A549 (cell line): ENCODE measurements around the gene LIMK2. TPM values are rescaled to one million over a fixed set of nuclear protein-coding genes. Genes with fewer than 3 reads are reported as not detected.

Source experiments
- ATAC-seq, 2 experiments: fragments of 200-7000 bp in 1 of 2; fragments of >200 bp in 1 of 2; cut with Nextera tagmentation in 1 of 2; cut with Tn5 transposase in 1 of 2; 3 replicates each; pipeline versions ENCODE4 v1.8.0 to v1.9.1; 2018 to 2020; ENCODE audit warnings: mild to moderate bottlenecking in 1 of 2, moderate library complexity in 1 of 2
- CTCF ChIA-PET: fragments of 300-600 bp; sonication (Branson Sonifier 250); formaldehyde crosslinking; extraction: SDS; loops from one replicate; lab custom pipeline; 2021; ENCODE audit warnings: antibody characterized with exemption, inconsistent platforms; lab: Yijun Ruan, JAX
- POLR2A ChIA-PET: fragments of 350-600 bp; formaldehyde crosslinking; extraction: SDS; loops from one replicate; lab custom pipeline; 2021; ENCODE audit warnings: antibody characterized with exemption, inconsistent platforms; lab: Yijun Ruan, JAX
- DNase-seq, 2 experiments: peaks; one replicate each; pipeline versions ENCODE4 v3.0.0 to v3.0.0-alpha.2; 2011 to 2016; ENCODE audit warnings: low read depth in 1 of 2, low spot score in 1 of 2
- FAIRE-seq: peaks from 2 replicates; lab custom pipeline; 2011; peaks lifted over from hg19 to GRCh38; lab: Jason Lieb, UNC
- H3K27ac ChIP-seq, 2 experiments: fragments of >200 bp; sonication (Bioruptor Twin); formaldehyde crosslinking; 3 replicates each; pipeline ENCODE4 v1.5.1; 2016 to 2017
- H3K4me1 ChIP-seq: fragments of >200 bp; sonication (Bioruptor Twin); formaldehyde crosslinking; 3 replicates; pipeline ENCODE4 v1.6.1; 2016
- H3K4me2 ChIP-seq: fragments of >200 bp; sonication (Bioruptor Twin); formaldehyde crosslinking; 3 replicates; pipeline ENCODE4 v1.6.1; 2016
- H3K4me3 ChIP-seq: fragments of >200 bp; sonication (Bioruptor Twin); formaldehyde crosslinking; 3 replicates; pipeline ENCODE4 v1.5.1; 2016
- H3K9me3 ChIP-seq: fragments of >200 bp; sonication (Bioruptor Twin); formaldehyde crosslinking; 3 replicates; pipeline ENCODE4 v1.6.1; 2016
- BHLHE40 ChIP-seq: IDR thresholded peaks from 2 replicates; pipeline ENCODE4 v1.6.1; 2012; ENCODE audit warnings: low read depth, low read length, inconsistent platforms
- CBX2 ChIP-seq: fragments of 200-600 bp; sonication (generic); IDR thresholded peaks from 2 replicates; pipeline ENCODE4 v1.6.1; 2016; ENCODE audit warnings: low read depth, mild to moderate bottlenecking, borderline replicate concordance
- CHD4 ChIP-seq: fragments of 200-600 bp; sonication (generic); IDR thresholded peaks from 2 replicates; pipeline ENCODE4 v1.6.1; 2016; ENCODE audit warnings: antibody characterized with exemption, mild to moderate bottlenecking, borderline replicate concordance
- EP300 ChIP-seq, 2 experiments: fragments of >200 bp; sonication (Bioruptor Twin); formaldehyde crosslinking; IDR thresholded peaks; 2 replicates in 1 of 2; 3 replicates in 1 of 2; pipeline ENCODE4 v1.6.1; 2016 to 2017
- FOSL2 ChIP-seq, 2 experiments: fragments of 450-650 bp in 1 of 2; fragments of >200 bp in 1 of 2; sonication (Bioruptor Twin) in 1 of 2; formaldehyde crosslinking; IDR thresholded peaks; 2 replicates each; pipeline versions ENCODE4 v1.5.0 to v1.6.1; 2016 to 2020; ENCODE audit warnings: mild to moderate bottlenecking in 1 of 2, moderate library complexity in 1 of 2
- FOXS1 ChIP-seq: fragments of 250-450 bp; sonication (Bioruptor Pico); IDR thresholded peaks from 2 replicates; pipeline ENCODE4 v1.5.0; 2020; ENCODE audit warnings: mild to moderate bottlenecking, moderate library complexity
- HEYL ChIP-seq: fragments of 250-450 bp; sonication (Bioruptor Pico); IDR thresholded peaks from 2 replicates; pipeline ENCODE4 v1.8.0; 2021; ENCODE audit warnings: mild to moderate bottlenecking, moderate library complexity
- HOXB13 ChIP-seq: fragments of 250-450 bp; sonication (Bioruptor Pico); IDR thresholded peaks from 2 replicates; pipeline ENCODE4 v1.5.0; 2020; ENCODE audit warnings: low read depth, mild to moderate bottlenecking, moderate library complexity
- HOXB5 ChIP-seq: fragments of 250-450 bp; sonication (Bioruptor Pico); IDR thresholded peaks from 2 replicates; pipeline ENCODE4 v1.5.0; 2020; ENCODE audit warnings: mild to moderate bottlenecking, moderate library complexity
- JUNB ChIP-seq: fragments of >200 bp; sonication (Bioruptor Twin); formaldehyde crosslinking; IDR thresholded peaks from 2 replicates; pipeline ENCODE4 v1.6.1; 2016
- KDM1A ChIP-seq: fragments of 200-600 bp; sonication (generic); IDR thresholded peaks from 2 replicates; pipeline ENCODE4 v1.6.1; 2016; ENCODE audit warnings: low read depth, mild to moderate bottlenecking
- MAFK ChIP-seq: fragments of 450-650 bp; IDR thresholded peaks from 2 replicates; pipeline ENCODE4 v1.6.1; 2014; ENCODE audit not compliant: partially characterized antibody
- NPAS2 ChIP-seq: fragments of 250-450 bp; sonication (Bioruptor Pico); IDR thresholded peaks from 2 replicates; pipeline ENCODE4 v1.8.0; 2022; ENCODE audit warnings: mild to moderate bottlenecking, moderate library complexity, borderline replicate concordance
- POLR2A ChIP-seq: IDR thresholded peaks from 2 replicates; pipeline ENCODE4 v1.6.1; 2012; ENCODE audit warnings: mild to moderate bottlenecking, low read length
- RAD21 ChIP-seq, 2 experiments: fragments of >200 bp in 1 of 2; sonication (Bioruptor Twin) in 1 of 2; formaldehyde crosslinking in 1 of 2; IDR thresholded peaks in 1 of 2; conservative IDR thresholded peaks in 1 of 2; 2 replicates in 1 of 2; 3 replicates in 1 of 2; pipeline ENCODE4 v1.6.1; 2012 to 2018; ENCODE audit warnings: inconsistent platforms in 1 of 2
- RFX5 ChIP-seq: fragments of 450-650 bp; IDR thresholded peaks from 2 replicates; pipeline ENCODE4 v1.7.1; 2014; ENCODE audit warnings: antibody characterized with exemption, mild to moderate bottlenecking, moderate library complexity
- RNF2 ChIP-seq: fragments of 200-600 bp; sonication (generic); IDR thresholded peaks from 2 replicates; pipeline ENCODE4 v1.6.1; 2016; ENCODE audit warnings: low read depth, mild to moderate bottlenecking, antibody characterized with exemption, moderate library complexity, borderline replicate concordance
- SMC3 ChIP-seq: fragments of >200 bp; sonication (Bioruptor Twin); formaldehyde crosslinking; IDR thresholded peaks from 3 replicates; pipeline ENCODE4 v1.6.1; 2018; ENCODE audit warnings: inconsistent platforms
- SREBF2 ChIP-seq: fragments of 450-650 bp; IDR thresholded peaks from 2 replicates; pipeline ENCODE4 v1.6.1; 2014; ENCODE audit warnings: mild to moderate bottlenecking, moderate library complexity
- ZC3H11A ChIP-seq: fragments of 450-650 bp; IDR thresholded peaks from 2 replicates; pipeline ENCODE4 v1.6.1; 2014; ENCODE audit warnings: antibody characterized with exemption, mild to moderate bottlenecking
- ZFP36 ChIP-seq: fragments of 450-650 bp; IDR thresholded peaks from 2 replicates; pipeline ENCODE4 v1.6.1; 2014; ENCODE audit warnings: borderline replicate concordance; ENCODE audit not compliant: partially characterized antibody
- WGBS: methylation state at CpG from one replicate; pipeline ENCODE4 v1.1.6; 2017; ENCODE audit errors: missing lambda C conversion rate; 5-methylcytosine and 5-hydroxymethylcytosine counted together
- polyA plus RNA-seq, 4 experiments: library from polyadenylated mRNA; depleted of rRNA in 3 of 4; stranded (reverse); fragments of >200 nt; fragmentation: RNase III in 1 of 4; extraction: RNeasy Plus Mini Kit Qiagen cat#74134 plus additional on column Dnase treatment in 1 of 4; gene quantifications; 2 replicates in 3 of 4; 3 replicates in 1 of 4; pipeline ENCODE4 v1.2.3, GENCODE V29; 2011 to 2017
- TF ChIP-seq, protein P1 (sequence below): IDR thresholded peaks from 2 replicates; pipeline ENCODE4 v1.6.1; 2012; ENCODE audit warnings: low read depth, borderline replicate concordance

The LIMK2 gene
- polyA plus RNA-seq, 2 of the 4 experiments (the other 2 are of a cell fraction) = 3.1 to 6.9 TPM

DNA sequence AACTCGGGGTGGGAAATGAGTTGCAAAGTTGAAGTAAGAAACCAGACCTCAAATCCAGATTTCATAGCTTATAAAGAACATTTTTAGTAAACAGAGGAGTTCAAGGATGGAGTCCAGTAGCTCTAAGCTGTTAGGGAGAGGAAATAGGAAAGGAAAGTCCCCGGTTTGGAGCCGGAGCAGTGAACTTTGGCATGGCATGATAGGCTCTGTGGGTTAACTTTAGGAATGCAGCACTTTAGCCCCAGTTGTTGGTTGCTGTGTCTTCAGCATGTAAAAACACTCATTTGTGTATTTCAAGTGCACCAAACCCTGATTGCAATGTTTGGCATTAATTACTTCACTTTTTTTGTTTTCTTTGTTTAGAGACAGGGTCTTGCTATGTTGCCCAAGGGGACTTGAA is 88.8 kb downstream of the LIMK2 start (continued):
- TF ChIP-seq BHLHE40 (no peak), RNF2 (no peak)

- no peak for ATAC-seq
Observed at GRCh38 chr22:31302006-31302405, 89.9 kb downstream of the LIMK2 start.

GRCh38 chr22:31302537-31302936 is 90.4 kb downstream of the LIMK2 start:
- POLR2A ChIA-PET = no interaction called here
- ATAC-seq = no peak

More at GRCh38 chr22:31302006-31302405, 89.9 kb downstream of the LIMK2 start:
- DNase-seq (no peak), FAIRE-seq (no peak)
- Histone ChIP-seq H3K4me3 (no peak overlapping the region), H3K9me3 (no peaks in the 10 kb centered on the region), H3K27ac (no peak overlapping the region), H3K4me2 (no peak overlapping the region), H3K4me1 (no peaks in the 10 kb centered on the region)
- TF ChIP-seq ZFP36 (no peak), MAFK (no peak), ZC3H11A (no peak), HEYL (no peak)
- ChIA-PET CTCF (interaction anchor here (1.2 kb wide), 1 partner anchor 43 kb away, joined by 3 read pairs; no protein-coding TSS in a partner anchor), POLR2A (no interaction called here)

DNA sequence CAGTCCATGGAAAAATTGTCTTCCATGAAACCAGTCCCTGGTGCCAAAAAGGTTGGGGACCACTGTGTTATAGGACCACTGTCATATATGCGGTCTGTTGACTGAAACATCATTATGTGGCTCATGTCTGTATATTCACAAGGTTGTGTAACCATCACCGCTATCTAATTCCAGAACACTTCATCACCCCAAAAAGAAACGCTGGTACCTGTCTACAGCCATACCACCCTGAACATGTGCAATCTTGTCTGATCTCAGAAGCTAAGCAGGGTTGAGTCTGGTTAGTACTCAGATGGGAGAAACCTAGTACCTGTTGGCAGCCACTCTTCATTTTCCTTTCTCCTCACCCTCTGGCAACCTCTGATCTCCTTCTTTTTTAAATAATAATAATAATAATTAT is 93.1 kb downstream of the LIMK2 start:
- WGBS = 52% methylated on average over 3 of the region's 3 CpGs
- H3K4me3 ChIP-seq = no peak overlapping the region
- H3K4me2 ChIP-seq = no peak overlapping the region
- no peak for TF ChIP-seq RAD21 (conservative IDR thresholded peaks at IDR 0.05 in 1 of 2, IDR thresholded peaks at IDR 0.05 in 1 of 2)
- TF ChIP-seq FOXS1 = no peak
- TF ChIP-seq EP300 (IDR thresholded peaks at IDR 0.05) = no peak
- no peak for TF ChIP-seq JUNB
- TF ChIP-seq RNF2 = no peak
- TF ChIP-seq BHLHE40 = no peak
- no peak for TF ChIP-seq SREBF2
- TF ChIP-seq HOXB13 (CRISPR knock-in tag) = no peak
- no peak for TF ChIP-seq HOXB5 (CRISPR knock-in tag)
- TF ChIP-seq MAFK = no peak
- no peak for TF ChIP-seq SMC3
- no peak for TF ChIP-seq RFX5
- TF ChIP-seq KDM1A = no peak
- no peak for TF ChIP-seq CHD4
- no peak for TF ChIP-seq NPAS2 (CRISPR knock-in tag)
- no peak for TF ChIP-seq POLR2A
- TF ChIP-seq, protein P1, sequence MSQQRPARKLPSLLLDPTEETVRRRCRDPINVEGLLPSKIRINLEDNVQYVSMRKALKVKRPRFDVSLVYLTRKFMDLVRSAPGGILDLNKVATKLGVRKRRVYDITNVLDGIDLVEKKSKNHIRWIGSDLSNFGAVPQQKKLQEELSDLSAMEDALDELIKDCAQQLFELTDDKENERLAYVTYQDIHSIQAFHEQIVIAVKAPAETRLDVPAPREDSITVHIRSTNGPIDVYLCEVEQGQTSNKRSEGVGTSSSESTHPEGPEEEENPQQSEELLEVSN = no peak
- TF ChIP-seq, all 56 proteins: peak for 0
- Histone ChIP-seq H3K4me1 (no peaks in the 10 kb centered on the region), H3K27ac (no peak overlapping the region), H3K9me3 (no peaks in the 10 kb centered on the region)
- no peak for ATAC-seq
- ChIA-PET CTCF (interaction anchor here (3.1 kb wide), 1 partner anchor 8 kb away, joined by 15 read pairs; no protein-coding TSS in a partner anchor), POLR2A (no interaction called here)
- FAIRE-seq = no peak
- DNase-seq = no peak

More at GRCh38 chr22:31302537-31302936, 90.4 kb downstream of the LIMK2 start:
- Histone ChIP-seq H3K9me3 (no peaks in the 10 kb centered on the region), H3K4me1 (no peaks in the 10 kb centered on the region), H3K27ac (no peak overlapping the region), H3K4me2 (no peak overlapping the region), H3K4me3 (no peak overlapping the region)
- CTCF ChIA-PET = interaction anchor here (1.0 to 3.1 kb wide), 6 partner anchors 8 to 195 kb away, joined by 3 to 15 read pairs (median 4); partner anchors contain the start of genes PIK3IP1 and SELENOM
- no peak for TF ChIP-seq CBX2
- DNase-seq (no peak), FAIRE-seq (no peak)
- WGBS = 31% methylated on average over 3 of the region's 3 CpGs

DNA sequence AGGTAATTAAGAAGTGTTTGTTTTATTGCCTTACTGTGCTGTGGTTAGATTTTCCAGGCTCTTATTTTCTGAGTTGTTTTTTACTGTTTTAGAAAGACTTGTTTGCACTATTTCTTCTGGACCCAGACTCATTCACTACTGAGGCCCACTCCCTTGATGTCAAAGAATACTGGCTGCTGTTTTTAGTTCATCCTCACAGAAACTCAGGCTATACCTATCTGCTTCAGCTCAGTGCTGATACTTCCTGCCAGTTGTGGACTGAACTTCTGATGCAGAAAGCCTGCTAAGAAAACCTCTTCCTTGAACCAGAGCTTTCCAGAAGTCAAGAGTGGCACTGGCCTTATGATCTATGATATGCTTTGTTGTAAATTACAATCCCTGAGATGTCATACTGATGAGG is 96.1 kb downstream of the LIMK2 start:
- H3K27ac ChIP-seq = no peak overlapping the region
- DNase-seq (no peak), FAIRE-seq (no peak), ATAC-seq (no peak)
- H3K4me2 ChIP-seq = no peak overlapping the region
- no peaks in the 10 kb centered on the region for H3K4me1 ChIP-seq
- no peaks in the 10 kb centered on the region for H3K9me3 ChIP-seq
- TF ChIP-seq RFX5 = no peak
- TF ChIP-seq MAFK = no peak
- TF ChIP-seq HOXB5 (CRISPR knock-in tag) = no peak
- TF ChIP-seq FOSL2 (IDR thresholded peaks at IDR 0.05) = no peak
- TF ChIP-seq FOSL2 (CRISPR knock-in tag; IDR thresholded peaks at IDR 0.05) = no peak
- no peak for TF ChIP-seq ZFP36
- ChIA-PET CTCF (no interaction called here), POLR2A (no interaction called here)
- no peak overlapping the region for H3K4me3 ChIP-seq
